ENCODE data around the gene RSL1D1.

Gene RSL1D1

DNA sequence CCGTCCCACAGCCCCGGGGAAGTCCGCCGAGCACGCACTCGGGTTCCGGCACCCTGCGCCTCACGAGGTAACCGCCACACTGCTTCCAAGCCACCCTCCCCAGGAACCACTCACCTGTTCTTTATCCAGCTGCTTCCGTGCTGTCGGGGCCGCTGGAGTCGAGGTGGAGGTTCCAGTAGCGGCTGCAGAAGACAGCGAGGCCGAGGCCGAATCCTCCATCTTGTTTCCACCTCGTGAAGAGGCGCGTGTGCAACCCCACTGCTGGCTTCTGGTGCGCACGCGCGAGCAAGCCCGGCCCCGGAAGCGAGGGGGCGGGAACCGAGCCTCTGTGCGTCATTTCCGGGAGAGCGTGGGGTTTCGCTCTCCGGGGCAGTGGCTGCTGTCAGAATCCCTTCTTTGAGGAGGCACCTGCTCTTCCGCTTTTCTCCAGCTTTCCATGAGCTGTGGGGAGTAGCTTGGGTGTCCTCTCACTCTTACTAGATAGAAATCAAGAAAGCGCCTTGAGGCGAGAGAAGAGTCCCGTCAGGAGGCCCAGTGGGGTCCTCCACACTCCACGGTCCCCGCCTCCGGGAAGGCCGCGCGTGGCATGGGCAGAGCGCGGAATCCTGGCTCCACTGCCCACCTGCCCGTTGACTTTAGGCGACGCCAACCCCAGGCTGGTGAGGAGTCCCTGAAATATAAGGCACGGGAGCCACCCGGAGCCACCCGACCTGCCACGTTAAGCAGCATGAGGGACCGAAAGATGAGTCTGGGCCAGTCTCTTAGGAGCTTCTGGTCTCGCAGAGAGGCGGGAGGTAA is at the start of gene RSL1D1:
Gene RSL1D1, minus strand, starts transcription at position 249 of the 798 bp plus-strand sequence. Its CDS starts 30 bp downstream, at position 219.
- DNase-seq (ENCODE audit: low read depth in 3 of 3, low spot score in 1 of 3) = peak; percentile 84 to 92 (median 90)

- DNase-seq (ENCODE audit: low read depth in 3 of 3, low spot score in 1 of 3) = no peak
Measured at GRCh38 chr16:11901091-11901490, 49.7 kb upstream of the RSL1D1 start.

GRCh38 chr16:11896486-11897176 is 45.3 kb upstream of the RSL1D1 start:
- DNase-seq (ENCODE audit: low read depth in 3 of 3, low spot score in 1 of 3) = no peak

DNA sequence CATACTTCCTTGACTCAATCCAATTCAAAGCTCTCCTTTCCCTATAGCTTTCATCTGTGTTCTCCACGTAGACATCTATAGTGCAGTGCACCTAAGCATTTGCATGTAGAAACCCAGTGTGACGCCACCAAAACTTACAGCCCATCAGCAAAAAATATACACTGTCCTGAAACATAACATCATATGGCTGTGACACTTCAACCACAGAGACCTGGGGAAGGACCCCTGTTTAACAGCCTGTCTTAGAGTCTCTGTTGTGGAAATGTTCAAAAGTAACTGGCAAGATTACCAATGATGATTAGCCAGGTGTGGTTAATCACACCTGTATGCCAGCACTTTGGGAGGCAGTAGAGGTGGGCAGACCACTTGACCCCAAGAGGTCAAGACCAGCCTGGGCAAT is 42.2 kb upstream of the RSL1D1 start:
- DNase-seq (ENCODE audit: low read depth in 3 of 3, low spot score in 1 of 3) = no peak

DNA sequence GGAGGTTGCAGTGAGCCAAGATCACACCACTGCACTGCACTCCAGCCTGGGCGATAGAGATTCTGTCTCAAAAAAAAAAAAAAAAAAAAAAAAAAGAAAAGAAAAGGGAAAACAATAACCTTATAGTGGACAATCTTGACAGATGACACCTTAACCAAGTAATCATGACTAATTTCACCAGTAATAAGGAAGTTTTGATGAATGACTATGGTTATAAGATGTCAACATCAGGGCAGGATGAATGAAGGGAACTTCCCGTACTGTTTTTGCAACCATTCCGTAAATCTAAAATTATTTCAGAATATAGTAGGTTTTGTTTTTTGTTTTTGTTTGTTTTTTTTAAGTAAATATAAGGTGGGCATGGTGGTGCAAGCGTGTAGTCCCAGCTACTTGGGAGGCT is 41.4 kb upstream of the RSL1D1 start:
- no peak for DNase-seq (ENCODE audit: low read depth in 3 of 3, low spot score in 1 of 3)

DNA sequence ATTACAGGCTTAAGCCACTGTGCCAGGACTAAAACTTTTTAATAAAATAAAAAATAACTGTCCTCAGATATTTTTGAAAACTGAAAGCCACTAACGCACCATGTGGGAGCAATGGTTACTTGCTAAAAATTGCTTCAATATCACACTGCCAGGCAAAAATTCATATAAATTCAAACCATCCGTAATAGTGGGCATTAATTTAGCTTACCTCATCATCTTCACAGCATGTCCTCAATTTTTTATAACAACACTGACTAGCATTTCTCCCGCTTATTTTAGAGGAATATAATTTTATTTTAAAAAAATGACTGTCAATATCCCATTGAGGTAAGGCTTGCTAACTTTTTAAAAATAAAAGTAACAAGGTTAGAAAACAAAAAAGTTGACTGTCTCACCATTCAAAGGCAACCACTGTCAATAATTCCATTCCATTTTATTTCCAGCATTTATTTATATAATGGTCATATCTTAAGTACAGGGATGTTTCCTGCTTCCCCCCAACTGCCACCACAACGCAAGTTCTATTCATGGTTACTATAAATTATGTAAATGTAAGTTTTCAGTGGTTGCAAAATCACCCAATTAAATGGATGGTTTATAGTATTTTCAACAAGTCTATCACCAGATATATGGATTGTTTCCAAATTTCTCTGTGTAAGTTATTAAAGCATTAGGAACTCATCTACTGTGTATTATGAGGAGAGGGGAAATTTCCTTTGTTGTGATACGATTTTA is 39.1 kb upstream of the RSL1D1 start:
- DNase-seq (ENCODE audit: low read depth in 3 of 3, low spot score in 1 of 3) = no peak

DNA sequence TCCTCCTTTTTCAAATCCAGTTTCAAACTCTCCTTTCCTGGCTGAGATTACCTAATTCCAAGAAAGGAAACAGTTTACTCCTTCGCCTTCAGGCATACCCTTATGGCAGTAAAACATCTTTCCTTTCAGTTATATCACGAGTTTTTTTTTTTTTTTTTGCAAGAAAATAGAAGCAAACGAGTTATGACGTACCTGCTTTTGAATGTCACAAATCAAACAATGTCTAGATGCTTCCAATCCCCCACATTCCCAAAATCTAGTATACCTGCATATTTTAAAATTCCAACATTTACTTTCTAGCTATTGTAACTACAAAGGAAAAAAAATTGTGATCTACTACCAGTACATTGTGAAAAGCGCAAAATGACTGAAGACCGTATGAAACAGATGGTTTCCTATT is 35.5 kb upstream of the RSL1D1 start:
- no peak for DNase-seq (ENCODE audit: low read depth in 3 of 3, low spot score in 1 of 3)

GRCh38 chr16:11884035-11884434 is 32.7 kb upstream of the RSL1D1 start:
- no peak for DNase-seq (ENCODE audit: low read depth in 3 of 3, low spot score in 1 of 3)

DNA sequence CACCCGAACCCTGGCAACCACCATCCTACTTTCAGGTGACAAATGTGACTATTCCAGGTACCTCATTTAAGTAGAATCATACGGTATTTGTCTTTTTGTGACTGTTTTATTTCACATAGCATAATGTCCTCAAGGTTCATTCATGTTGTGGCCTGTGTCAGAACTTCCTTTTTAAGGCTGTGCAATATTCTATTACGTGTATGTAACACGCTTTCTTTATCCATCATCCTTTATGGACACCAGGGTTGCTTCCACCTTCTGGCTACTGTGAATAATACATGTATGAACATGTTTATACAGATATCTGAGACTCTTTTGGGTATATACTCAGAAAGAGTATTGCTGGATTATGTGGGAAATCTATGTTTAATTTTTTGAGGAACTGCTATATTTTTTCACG is 28.7 kb upstream of the RSL1D1 start:
- no peak for DNase-seq (ENCODE audit: low read depth in 3 of 3, low spot score in 1 of 3)

GRCh38 chr16:11877374-11877773 is 26.0 kb upstream of the RSL1D1 start:
- DNase-seq (ENCODE audit: low read depth in 3 of 3, low spot score in 1 of 3) = no peak

GRCh38 chr16:11876306-11876705 is 25.0 kb upstream of the RSL1D1 start:
- DNase-seq (ENCODE audit: low read depth in 3 of 3, low spot score in 1 of 3) = no peak

DNA sequence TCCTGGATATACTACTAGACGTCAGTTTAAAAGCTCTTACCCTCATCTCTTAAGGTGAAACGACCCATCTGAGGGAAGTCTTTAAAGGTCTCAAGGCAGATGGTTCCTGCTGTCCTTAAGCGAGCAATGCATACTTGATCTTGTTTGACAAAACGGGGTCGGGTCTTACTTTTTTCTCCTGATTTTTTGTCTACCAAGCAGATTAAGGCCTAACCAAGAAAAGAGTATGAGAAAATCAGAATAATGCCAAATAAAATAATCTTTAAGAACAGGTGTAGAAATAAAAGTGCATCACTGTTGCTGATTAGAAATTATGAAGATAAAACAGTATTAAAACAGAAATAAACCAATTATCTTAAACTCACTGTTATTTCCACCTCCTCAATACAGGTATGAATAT is 24.4 kb upstream of the RSL1D1 start:
- no peak for DNase-seq (ENCODE audit: low read depth in 3 of 3, low spot score in 1 of 3)

DNA sequence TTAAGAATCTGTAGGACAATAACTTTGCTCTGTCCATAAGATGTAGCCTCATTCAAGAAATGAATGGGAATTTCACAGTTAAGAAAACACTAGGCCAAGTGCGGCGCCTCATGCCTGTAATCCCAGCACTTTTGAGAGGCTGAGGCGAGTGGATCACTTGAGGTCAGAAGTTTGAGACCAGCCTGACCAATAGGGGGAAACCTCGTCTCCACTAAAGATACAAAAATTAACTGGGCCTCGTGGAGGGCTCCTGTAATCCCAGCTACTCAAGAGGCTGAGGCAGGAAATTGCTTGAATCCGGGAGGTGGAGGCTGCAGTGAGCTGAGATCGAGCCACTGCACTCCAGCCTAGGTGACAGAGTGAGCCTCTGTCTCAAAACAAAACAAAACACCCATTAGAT is 19.9 kb upstream of the RSL1D1 start:
- DNase-seq (ENCODE audit: low read depth in 3 of 3, low spot score in 1 of 3) = no peak

DNA sequence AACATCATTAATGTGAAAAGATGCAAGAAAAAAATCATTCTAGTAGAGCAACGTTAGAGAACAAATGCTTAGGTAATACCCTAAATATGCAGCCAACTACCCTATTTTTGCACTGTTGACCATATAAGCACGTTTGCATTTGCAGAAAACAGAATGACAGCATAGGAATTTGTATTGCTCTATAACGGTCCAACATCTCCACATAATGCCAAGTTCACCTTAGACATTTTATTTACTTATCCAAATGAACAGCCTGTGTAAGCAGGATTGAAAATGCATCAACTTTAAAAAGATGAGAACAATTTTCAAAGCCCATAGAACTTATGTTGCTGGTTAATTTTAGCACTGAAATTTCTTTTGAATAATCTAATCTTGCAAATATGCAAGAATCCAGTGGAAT is 19.1 kb upstream of the RSL1D1 start:
- no peak for DNase-seq (ENCODE audit: low read depth in 3 of 3, low spot score in 1 of 3)

DNA sequence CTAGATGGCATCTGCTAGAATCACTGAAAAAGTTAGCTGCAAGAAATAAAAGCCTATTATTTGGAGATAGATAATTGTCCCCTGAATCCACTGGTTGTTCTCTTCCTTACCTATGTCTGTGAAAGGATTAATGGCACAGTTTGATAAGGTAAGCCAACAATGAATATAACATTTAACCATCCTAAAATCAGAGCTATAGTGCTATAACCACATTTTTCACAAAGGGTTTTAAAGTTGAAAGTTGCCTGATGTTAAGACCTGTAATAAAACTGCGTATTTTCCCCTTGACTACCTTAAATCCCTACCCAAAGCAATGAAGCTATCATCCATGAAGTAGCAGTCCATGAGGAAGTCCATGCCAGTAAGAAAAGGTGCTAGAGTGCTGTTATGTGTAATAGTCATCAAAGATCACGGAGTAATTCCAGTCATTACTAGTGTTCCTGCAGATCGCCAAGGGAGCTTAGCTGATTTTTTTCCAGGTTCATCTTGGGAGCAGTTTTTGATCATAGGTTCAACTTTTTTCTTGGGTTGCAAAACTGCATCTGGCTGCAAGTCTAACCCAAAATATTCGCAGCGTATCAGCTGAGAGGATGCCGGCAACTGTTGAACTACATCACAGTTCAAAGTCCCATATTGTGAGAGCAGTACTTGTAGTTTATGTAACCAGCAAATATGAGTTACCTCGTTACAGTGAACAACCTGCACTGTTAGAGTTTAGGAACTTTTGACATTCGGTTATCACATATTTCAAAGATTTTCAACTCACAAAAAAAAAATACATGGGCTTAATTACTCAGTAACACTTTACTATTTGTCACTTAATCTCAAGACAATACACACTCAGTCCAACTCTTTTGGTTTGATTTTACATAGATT is 18.2 kb upstream of the RSL1D1 start:
- no peak for DNase-seq (ENCODE audit: low read depth in 3 of 3, low spot score in 1 of 3)

GRCh38 chr16:11868412-11868980 is 17.2 kb upstream of the RSL1D1 start:
- DNase-seq (ENCODE audit: low read depth in 3 of 3, low spot score in 1 of 3) = no peak

DNA sequence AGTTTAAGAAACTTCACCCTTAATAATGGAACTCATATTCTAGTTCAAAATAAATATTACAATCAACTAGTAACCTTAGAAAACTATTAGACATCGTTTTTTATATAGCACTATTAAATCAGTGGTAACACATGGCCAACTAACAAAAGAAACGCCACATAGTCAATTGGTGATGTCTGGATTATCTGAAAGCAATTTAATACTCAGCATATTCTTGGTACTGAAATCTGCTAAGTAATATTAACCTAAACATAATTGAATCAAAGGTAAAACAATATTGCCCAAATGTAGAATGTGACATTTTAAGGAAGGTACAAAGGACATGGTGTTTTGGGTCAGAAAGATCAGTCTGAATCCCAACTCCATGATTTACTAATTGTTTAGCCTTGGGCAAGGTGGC is 11.1 kb upstream of the RSL1D1 start:
- no peak for DNase-seq (ENCODE audit: low read depth in 3 of 3, low spot score in 1 of 3)

GRCh38 chr16:11857161-11857560 is 5.8 kb upstream of the RSL1D1 start:
- no peak for DNase-seq (ENCODE audit: low read depth in 3 of 3, low spot score in 1 of 3)

DNA sequence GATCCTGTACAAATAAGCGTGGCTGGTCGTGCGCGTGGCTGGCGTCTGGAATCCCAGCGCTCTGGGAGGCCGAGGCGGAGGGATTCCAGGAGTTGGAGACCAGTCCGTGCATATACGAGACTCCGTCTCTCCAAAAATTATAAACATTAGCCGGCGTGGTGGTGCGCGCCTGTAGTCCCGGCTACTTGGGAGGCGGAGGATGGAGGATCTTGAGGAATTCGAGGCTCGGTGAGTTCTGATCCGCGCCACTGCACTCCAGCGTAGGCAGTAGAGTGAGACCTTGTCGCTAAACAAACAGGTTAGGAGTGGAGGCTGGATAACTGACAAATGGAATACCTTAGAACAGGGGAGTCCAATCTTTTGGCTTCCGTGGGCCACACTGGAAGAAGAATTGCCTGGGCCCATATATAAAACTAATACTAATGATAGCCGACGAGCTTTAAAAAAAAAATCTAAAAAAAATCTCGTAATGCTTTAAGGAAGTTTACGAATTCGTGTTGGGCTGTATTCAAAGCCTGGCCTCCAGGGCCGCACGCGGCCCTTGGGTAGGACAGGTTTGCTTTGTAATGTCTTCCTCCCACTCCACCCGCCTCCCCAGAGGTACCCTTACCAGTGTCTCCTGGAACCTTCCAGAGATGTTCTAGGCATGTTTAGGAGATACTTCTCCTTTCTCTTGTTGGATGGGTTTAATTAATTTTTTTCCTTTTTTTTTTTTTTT is 909 bp upstream of the RSL1D1 start:
- DNase-seq (ENCODE audit: low read depth in 3 of 3, low spot score in 1 of 3) = peak in 1 of 3 donors; percentile 8

- DNase-seq (ENCODE audit: low read depth in 3 of 3, low spot score in 1 of 3) = no peak
Measured at GRCh38 chr16:11848842-11849241, 2.5 kb downstream of the RSL1D1 start.
